Measurements from ENCODE around the gene AGAP1. TPM values are rescaled to one million over a fixed set of nuclear protein-coding genes. Genes with fewer than 3 reads are reported as not detected.

The AGAP1 gene
- total RNA-seq, 1 experiment from 2014 or later, result 25.8 TPM

GRCh38 chr2:235737396-235737795 is 243.6 kb downstream of the AGAP1 start:
- H3K23me2 ChIP-seq (ENCODE audit: insufficient read length, low read depth, low read length, poor library complexity, severe bottlenecking), result no peaks in the 10 kb centered on the region
- H3K4me1 ChIP-seq (ENCODE audit: insufficient read depth, low read length), result no peaks in the 10 kb centered on the region
- DNase-seq, result no peak
- H3K4me2 ChIP-seq (ENCODE audit: insufficient read depth, insufficient read length, low read length), result no peak overlapping the region
- H3K23ac ChIP-seq (ENCODE audit: insufficient read length, low read depth, low read length), result no peak overlapping the region
- no CpG with 5 or more reads among the region's 10 CpGs for WGBS (ENCODE audit: extremely low coverage, insufficient read length, low lambda C conversion rate)
- peak overlapping the region in 1 of 3 experiments; percentile 81; a peak in 2 of 7 replicates for H3K27ac Mint-ChIP-seq
- no peak overlapping the region for H2BK5ac ChIP-seq (ENCODE audit: insufficient read length, low read length)
- H3K18ac ChIP-seq (ENCODE audit: insufficient read length, low read depth, low read length), result no peak overlapping the region
- peaks cover 1 to 9% (median 3%) of the 10 kb centered on the region in 3 experiments; a peak in 4 of 7 replicates for H3K36me3 Mint-ChIP-seq (ENCODE audit: insufficient read depth in 1 of 3, low read depth in 3 of 3)
- no peaks in the 10 kb centered on the region for H3K79me2 ChIP-seq (ENCODE audit: insufficient read depth, low read length)
- no peak overlapping the region for H4K5ac ChIP-seq (ENCODE audit: insufficient read length, low read depth, low read length)
- H3K27me3 Mint-ChIP-seq (ENCODE audit: low read depth), result no peaks in the 10 kb centered on the region
- H3K9me3 ChIP-seq (ENCODE audit: control insufficient read depth, low read depth, low read length), result no peaks in the 10 kb centered on the region
- no peaks in the 10 kb centered on the region for H3K27me3 ChIP-seq (ENCODE audit: insufficient read depth, low read length)
- no peak overlapping the region for H3K56ac ChIP-seq (ENCODE audit: insufficient read length, low read depth, low read length)
- H2BK120ac ChIP-seq (ENCODE audit: low read depth, low read length, poor library complexity, severe bottlenecking), result no peak overlapping the region
- no peak overlapping the region for H3K14ac ChIP-seq (ENCODE audit: insufficient read depth, low read length)
- no peak overlapping the region for H3K9ac ChIP-seq (ENCODE audit: extremely low read depth, insufficient read length, low read length)
- no peak overlapping the region for H4K91ac ChIP-seq (ENCODE audit: insufficient read length, low read depth, low read length)
- no peak overlapping the region for H3K27ac ChIP-seq (ENCODE audit: insufficient read length, low read depth, low read length)
- no peak overlapping the region for H3K4me3 Mint-ChIP-seq
- H3K4ac ChIP-seq (ENCODE audit: low read depth, low read length), result no peak overlapping the region
- no peak overlapping the region for H2BK20ac ChIP-seq (ENCODE audit: low read depth, low read length, poor library complexity, severe bottlenecking)
- no peak overlapping the region for H2BK12ac ChIP-seq (ENCODE audit: insufficient read length, low read depth, low read length)
- no peaks in the 10 kb centered on the region for H3K79me1 ChIP-seq (ENCODE audit: insufficient read depth, low read depth, low read length, poor library complexity, severe bottlenecking)
- H4K20me1 ChIP-seq (ENCODE audit: control insufficient read depth, insufficient read depth, insufficient read length), result no peaks in the 10 kb centered on the region
- H2AK5ac ChIP-seq (ENCODE audit: insufficient read length, low read length), result no peak overlapping the region
- H4K8ac ChIP-seq (replicated peaks; ENCODE audit: insufficient read length, low read depth, low read length), result no peak overlapping the region
- H2BK15ac ChIP-seq (ENCODE audit: low read depth, low read length), result no peak overlapping the region
- TF ChIP-seq, protein P1, sequence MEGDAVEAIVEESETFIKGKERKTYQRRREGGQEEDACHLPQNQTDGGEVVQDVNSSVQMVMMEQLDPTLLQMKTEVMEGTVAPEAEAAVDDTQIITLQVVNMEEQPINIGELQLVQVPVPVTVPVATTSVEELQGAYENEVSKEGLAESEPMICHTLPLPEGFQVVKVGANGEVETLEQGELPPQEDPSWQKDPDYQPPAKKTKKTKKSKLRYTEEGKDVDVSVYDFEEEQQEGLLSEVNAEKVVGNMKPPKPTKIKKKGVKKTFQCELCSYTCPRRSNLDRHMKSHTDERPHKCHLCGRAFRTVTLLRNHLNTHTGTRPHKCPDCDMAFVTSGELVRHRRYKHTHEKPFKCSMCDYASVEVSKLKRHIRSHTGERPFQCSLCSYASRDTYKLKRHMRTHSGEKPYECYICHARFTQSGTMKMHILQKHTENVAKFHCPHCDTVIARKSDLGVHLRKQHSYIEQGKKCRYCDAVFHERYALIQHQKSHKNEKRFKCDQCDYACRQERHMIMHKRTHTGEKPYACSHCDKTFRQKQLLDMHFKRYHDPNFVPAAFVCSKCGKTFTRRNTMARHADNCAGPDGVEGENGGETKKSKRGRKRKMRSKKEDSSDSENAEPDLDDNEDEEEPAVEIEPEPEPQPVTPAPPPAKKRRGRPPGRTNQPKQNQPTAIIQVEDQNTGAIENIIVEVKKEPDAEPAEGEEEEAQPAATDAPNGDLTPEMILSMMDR (conservative IDR thresholded peaks at IDR 0.05), result no peak
- no peaks in the 10 kb centered on the region for H3K9me3 Mint-ChIP-seq
- H2AFZ ChIP-seq (ENCODE audit: low read length), result no peak overlapping the region
- H3T11ph ChIP-seq (ENCODE audit: low read length), result no peak overlapping the region
- H3K4me1 Mint-ChIP-seq, result peaks cover 12 to 18% of the 10 kb centered on the region in 2 experiments

Measured in H9 (cell line).